Sigmoid colon (tissue), 4 donors: ENCODE data around the gene TP53TG3D.
"Not testable (repeated sequence)": the region's sequence is repeated elsewhere in the genome, so short reads cannot be mapped to it uniquely, and the experiment has no call there.

ENCODE experiments used
- EP300 ChIP-seq, 4 donors: sonication (generic); formaldehyde crosslinking; IDR thresholded peaks; one replicate each; pipeline ENCODE4 v1.6.1; 2017; ENCODE audit warnings: antibody characterized with exemption in 4 of 4
- POLR2AphosphoS5 ChIP-seq, 4 donors: sonication (generic); formaldehyde crosslinking; IDR thresholded peaks; one replicate each; pipeline ENCODE4 v1.6.1; 2017; ENCODE audit warnings: antibody characterized with exemption in 4 of 4

GRCh38 chr16:32284800-32285796 lies 32.0 kb downstream of the TP53TG3D start:
- TF ChIP-seq EP300, POLR2AphosphoS5 (IDR thresholded peaks at IDR 0.05): not testable (repeated sequence)
